DMS153 (cell line): Measurements from ENCODE around the gene SLC14A1.

Experiments
- DNase-seq: peaks from one replicate; lab custom pipeline; 2025; lab: John Stamatoyannopoulos, UW

Gene SLC14A1

GRCh38 chr18:45801416-45802004 is 77.5 kb downstream of the SLC14A1 start:
- DNase-seq: no peak
